ENCODE results near the gene SNX12.
"Not testable (repeated sequence)": the region's sequence is repeated elsewhere in the genome, so short reads cannot be mapped to it uniquely, and the experiment has no call there.

The SNX12 gene

DNA sequence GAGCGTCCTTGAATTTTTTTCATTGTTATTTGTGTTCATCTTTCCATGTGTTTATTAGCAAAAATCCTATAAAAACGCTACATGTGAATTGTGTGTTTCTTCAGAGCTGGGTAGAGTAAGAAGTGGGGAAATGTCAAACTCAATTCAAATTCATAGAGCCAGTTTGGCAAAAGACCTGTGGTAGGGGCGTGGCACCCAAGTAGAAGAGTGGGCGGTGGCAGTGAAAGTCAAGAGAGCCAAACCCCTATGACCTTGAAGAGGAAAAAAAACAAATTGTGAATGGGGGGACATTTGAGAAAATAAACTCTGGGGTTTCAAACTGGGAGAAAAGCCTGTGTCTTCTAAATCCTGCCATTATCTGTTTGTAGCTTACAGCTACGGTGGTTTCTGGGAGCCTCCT is 23.1 kb upstream of the SNX12 start:
- DNase-seq (ENCODE audit: low spot score), result no peak

- no peak for DNase-seq (ENCODE audit: low spot score)
Observed at GRCh38 chrX:71085900-71086299, 17.8 kb upstream of the SNX12 start.

DNA sequence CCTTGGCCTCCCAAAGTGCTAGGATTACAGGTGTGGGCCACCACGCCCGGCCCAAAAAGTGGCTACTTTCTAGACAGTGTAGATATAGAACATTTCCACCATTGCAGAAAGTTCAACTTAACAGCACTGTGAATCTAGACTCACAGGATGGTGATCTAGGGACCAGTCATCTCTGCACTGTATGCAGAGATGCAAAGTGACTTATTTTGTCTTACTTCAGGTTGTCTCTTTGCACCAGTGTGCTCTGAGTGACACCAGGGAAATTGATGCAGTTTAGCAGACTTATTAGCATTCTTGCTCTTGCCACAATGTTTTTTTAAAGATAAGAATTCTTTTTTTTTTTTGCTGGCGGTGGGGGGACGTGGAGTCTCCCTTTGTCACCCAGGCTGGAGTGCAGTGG is 14.7 kb upstream of the SNX12 start:
- DNase-seq (ENCODE audit: low spot score), result no peak

- DNase-seq (ENCODE audit: low spot score), result no peak
Observed at GRCh38 chrX:71082124-71082647, 14.1 kb upstream of the SNX12 start.

- no peak for DNase-seq (ENCODE audit: low spot score)
Observed at GRCh38 chrX:71081330-71082123, 13.4 kb upstream of the SNX12 start.

DNA sequence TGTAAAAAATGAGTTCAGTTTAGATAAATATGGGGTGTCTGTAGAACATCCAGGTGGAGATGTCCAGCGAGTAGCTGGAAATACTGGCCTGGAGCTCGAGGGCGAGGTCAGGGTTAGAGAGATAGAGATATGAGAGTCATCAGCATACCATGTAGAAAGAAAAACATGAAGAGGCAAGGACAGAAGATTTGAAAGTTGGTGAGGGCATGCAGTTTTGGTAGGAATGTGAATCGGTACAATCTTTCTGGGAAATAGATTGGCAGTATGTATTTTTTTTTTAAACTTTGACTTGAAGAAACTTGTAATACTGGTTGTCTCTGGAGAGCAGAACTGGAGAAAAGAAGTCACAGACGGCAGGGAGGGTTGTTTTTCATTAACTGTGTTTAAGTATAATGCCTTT is 2.4 kb upstream of the SNX12 start:
- no peak for DNase-seq (ENCODE audit: low spot score)

- DNase-seq (ENCODE audit: low spot score), result no peak
Observed at GRCh38 chrX:71067712-71068043, 456 bp downstream of the SNX12 start.

GRCh38 chrX:71067089-71067488 is 1.0 kb downstream of the SNX12 start:
- DNase-seq (ENCODE audit: low spot score), result no peak

GRCh38 chrX:71060127-71060526 is 8.0 kb downstream of the SNX12 start:
- no peak for DNase-seq (ENCODE audit: low spot score)

- no peak for DNase-seq (ENCODE audit: low spot score)
Observed at GRCh38 chrX:71057848-71058530, 10.1 kb downstream of the SNX12 start.

DNA sequence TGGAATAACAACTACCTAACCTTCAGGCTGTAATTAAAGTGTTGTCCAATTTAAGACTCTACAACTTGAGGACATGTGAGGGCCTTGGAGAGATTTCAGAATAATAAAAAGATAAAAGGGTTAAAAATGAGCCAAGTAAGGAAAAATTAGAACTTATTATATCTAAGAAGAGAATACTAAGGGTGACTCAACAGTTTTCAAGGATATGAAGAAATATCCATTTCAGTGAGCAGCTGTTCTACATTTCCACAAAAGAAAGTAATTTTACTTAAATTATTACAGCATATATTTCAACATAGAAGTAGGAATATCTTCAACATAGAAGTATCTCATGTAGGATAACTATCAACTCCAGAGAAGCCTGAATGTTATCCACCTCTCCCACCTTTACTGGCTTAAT is 11.3 kb downstream of the SNX12 start:
- no peak for DNase-seq (ENCODE audit: low spot score)

DNA sequence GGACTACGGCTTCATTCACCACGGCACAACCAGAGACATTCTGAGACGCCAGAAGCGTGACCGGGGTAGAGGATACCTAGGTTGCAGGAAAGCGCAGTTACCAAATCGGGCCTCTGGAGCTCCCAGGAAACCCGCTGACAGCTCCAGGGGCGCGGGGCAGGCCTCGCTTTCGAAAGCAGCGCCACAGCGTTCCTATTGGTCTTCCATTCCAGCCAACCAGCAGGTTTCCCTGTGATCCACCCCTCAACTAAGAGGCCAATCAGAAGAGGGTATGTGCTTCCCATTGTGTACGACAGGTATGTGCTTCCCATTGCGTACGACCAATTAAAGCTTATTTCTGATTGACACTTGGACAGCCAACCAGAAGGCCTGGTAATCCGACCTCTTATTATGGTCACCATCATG is 14.9 kb downstream of the SNX12 start:
- peak; percentile 71 for DNase-seq (ENCODE audit: low spot score)

- DNase-seq (ENCODE audit: low spot score), result peak; percentile 8
Observed at GRCh38 chrX:71052721-71053120, 15.4 kb downstream of the SNX12 start.

- not testable (repeated sequence) for DNase-seq (ENCODE audit: low spot score)
Observed at GRCh38 chrX:71047891-71048290, 20.2 kb downstream of the SNX12 start.

- no peak for DNase-seq (ENCODE audit: low spot score)
Observed at GRCh38 chrX:71017396-71017939, 50.7 kb downstream of the SNX12 start.
